IMR-90 (cell line): ENCODE measurements around the gene ESPL1. TPM values are rescaled to one million over a fixed set of nuclear protein-coding genes. Genes with fewer than 3 reads are reported as not detected.

Experiments used
- ATAC-seq: fragments of 200-7000 bp; cut with Tn5 transposase; 2 replicates; pipeline ENCODE4 v1.9.1; 2020; ENCODE audit warnings: low read depth, mild to moderate bottlenecking, moderate library complexity
- BruUV-seq: library from RNA; stranded (reverse); fragments of 400-500 nt; replicated peaks from 2 replicates; lab custom pipeline; 2021; lab: Mats Ljungman, UMichigan
- CTCF ChIA-PET: fragments of 300-600 bp; formaldehyde crosslinking; extraction: SDS; loops from one replicate; lab custom pipeline; 2021; ENCODE audit warnings: antibody characterized with exemption; lab: Yijun Ruan, JAX
- POLR2A ChIA-PET: fragments of 300-600 bp; sonication (Branson Sonifier 250); formaldehyde crosslinking; loops from one replicate; lab custom pipeline; 2022; ENCODE audit warnings: antibody characterized with exemption; ENCODE audit not compliant: unreplicated experiment; lab: Charles Lee
- DNase-seq: peaks from one replicate; pipeline ENCODE4 v3.0.0; 2013
- H2AFZ ChIP-seq: replicated peaks from 2 replicates; pipeline ENCODE3; 2013; ENCODE audit warnings: low read length, mild to moderate bottlenecking; ENCODE audit not compliant: poor library complexity
- H2AK5ac ChIP-seq: 2 replicates; pipeline ENCODE4 v1.6.1; 2013; ENCODE audit warnings: low read depth, low read length, inconsistent platforms
- H2AK9ac ChIP-seq: replicated peaks from 2 replicates; pipeline ENCODE3; 2013; ENCODE audit warnings: mild to moderate bottlenecking, low read depth, low read length, moderate library complexity; ENCODE audit not compliant: poor library complexity
- H2BK120ac ChIP-seq: 2 replicates; pipeline ENCODE4 v1.6.1; 2013; ENCODE audit warnings: low read depth, low read length, inconsistent platforms
- H2BK15ac ChIP-seq: 3 replicates; pipeline ENCODE4 v1.6.1; 2013; ENCODE audit warnings: low read depth, low read length, inconsistent platforms
- H2BK20ac ChIP-seq: 2 replicates; pipeline ENCODE4 v1.6.1; 2013; ENCODE audit warnings: low read depth, mild to moderate bottlenecking, inconsistent platforms, low read length, moderate library complexity
- H2BK5ac ChIP-seq: 2 replicates; pipeline ENCODE4 v1.6.1; 2013; ENCODE audit warnings: mild to moderate bottlenecking, low read depth, low read length, inconsistent platforms; ENCODE audit not compliant: poor library complexity, severe bottlenecking
- H3K14ac ChIP-seq: replicated peaks from 2 replicates; pipeline ENCODE4 v1.6.1; 2013; ENCODE audit warnings: low read depth, low read length, inconsistent platforms
- H3K18ac ChIP-seq: 2 replicates; pipeline ENCODE4 v1.6.1; 2013; ENCODE audit warnings: low read depth, low read length, control low read depth
- H3K23ac ChIP-seq: 2 replicates; pipeline ENCODE4 v1.6.1; 2013; ENCODE audit warnings: low read depth, low read length, inconsistent platforms
- H3K27ac ChIP-seq: 2 replicates; pipeline ENCODE4 v1.5.1; 2013; ENCODE audit warnings: mild to moderate bottlenecking, control low read depth, low read length; ENCODE audit not compliant: insufficient read depth
- H3K27me3 ChIP-seq: 2 replicates; pipeline ENCODE4 v1.6.1; 2013; ENCODE audit warnings: low read length; ENCODE audit not compliant: control insufficient read depth, insufficient read depth
- H3K36me3 ChIP-seq: 2 replicates; pipeline ENCODE4 v1.6.1; 2013; ENCODE audit warnings: low read length, mixed read lengths; ENCODE audit not compliant: control insufficient read depth, insufficient read depth
- H3K4ac ChIP-seq: 2 replicates; pipeline ENCODE4 v1.6.1; 2013; ENCODE audit warnings: low read depth, low read length, inconsistent platforms
- H3K4me1 ChIP-seq: 2 replicates; pipeline ENCODE4 v1.6.1; 2013; ENCODE audit warnings: low read length, mixed read lengths; ENCODE audit not compliant: control insufficient read depth, insufficient read depth
- H3K4me2 ChIP-seq: 2 replicates; pipeline ENCODE4 v1.6.1; 2013; ENCODE audit warnings: low read depth, mild to moderate bottlenecking, control low read depth, low read length, moderate library complexity
- H3K4me3 ChIP-seq: 2 replicates; pipeline ENCODE4 v1.5.1; 2013; ENCODE audit warnings: low read depth, mild to moderate bottlenecking, control low read depth, low read length, moderate library complexity; ENCODE audit not compliant: insufficient read depth
- H3K56ac ChIP-seq: 2 replicates; pipeline ENCODE4 v1.6.1; 2013; ENCODE audit warnings: low read length, inconsistent platforms; ENCODE audit not compliant: insufficient read depth; ENCODE audit errors: extremely low read depth
- H3K79me1 ChIP-seq, 2 experiments: 2 replicates each; pipeline ENCODE4 v1.6.1; 2013; ENCODE audit warnings: low read length in 2 of 2, inconsistent platforms in 1 of 2, low read depth in 1 of 2
- H3K9ac ChIP-seq: 2 replicates; pipeline ENCODE4 v1.6.1; 2013; ENCODE audit warnings: low read depth, low read length, control low read depth
- H3K9me1 ChIP-seq: 2 replicates; pipeline ENCODE4 v1.6.1; 2013; ENCODE audit warnings: low read length, inconsistent platforms; ENCODE audit not compliant: insufficient read depth
- H3K9me3 ChIP-seq: 2 replicates; pipeline ENCODE4 v1.6.1; 2013; ENCODE audit warnings: low read length; ENCODE audit not compliant: control insufficient read depth, insufficient read depth
- H4K20me1 ChIP-seq: 2 replicates; pipeline ENCODE4 v1.6.1; 2013; ENCODE audit warnings: low read length, inconsistent platforms; ENCODE audit not compliant: insufficient read depth
- H4K5ac ChIP-seq: 2 replicates; pipeline ENCODE4 v1.6.1; 2013; ENCODE audit warnings: mild to moderate bottlenecking, low read depth, low read length, control low read depth
- H4K8ac ChIP-seq, 2 experiments: 2 replicates each; pipeline ENCODE4 v1.6.1; 2013; ENCODE audit warnings: low read depth in 2 of 2, low read length in 2 of 2, control low read depth in 1 of 2, inconsistent platforms in 1 of 2
- H4K91ac ChIP-seq: 2 replicates; pipeline ENCODE4 v1.6.1; 2013; ENCODE audit warnings: low read depth, low read length, inconsistent platforms; ENCODE audit not compliant: insufficient read depth
- BHLHE40 ChIP-seq: fragments of 150-350 bp; IDR thresholded peaks from 2 replicates; pipeline ENCODE4 v1.6.1; 2016; ENCODE audit warnings: mild to moderate bottlenecking, low read depth, low read length
- CEBPB ChIP-seq: IDR thresholded peaks from 2 replicates; pipeline ENCODE4 v1.6.1; 2012; ENCODE audit warnings: low read depth, low read length, improper control_type of control experiment
- CHD1 ChIP-seq: IDR thresholded peaks from 2 replicates; pipeline ENCODE4 v1.6.1; 2012; ENCODE audit warnings: low read depth, low read length, improper control_type of control experiment
- CTCF ChIP-seq: conservative IDR thresholded peaks from 2 replicates; pipeline ENCODE4 v1.5.1; 2012; ENCODE audit warnings: mild to moderate bottlenecking, low read depth, low read length, improper control_type of control experiment
- ELK1 ChIP-seq: fragments of 150-350 bp; IDR thresholded peaks from 2 replicates; pipeline ENCODE4 v1.6.1; 2016; ENCODE audit warnings: low read depth, mild to moderate bottlenecking, low read length, moderate library complexity, borderline replicate concordance
- FOS ChIP-seq: fragments of 150-350 bp; IDR thresholded peaks from 2 replicates; pipeline ENCODE4 v1.6.1; 2016; ENCODE audit warnings: low read depth, low read length
- MAFK ChIP-seq: IDR thresholded peaks from 2 replicates; pipeline ENCODE4 v1.6.1; 2012; ENCODE audit warnings: low read depth, low read length, improper control_type of control experiment
- MAZ ChIP-seq: IDR thresholded peaks from 2 replicates; pipeline ENCODE4 v1.6.1; 2012; ENCODE audit warnings: low read depth, mild to moderate bottlenecking, low read length, improper control_type of control experiment, moderate library complexity, borderline replicate concordance
- MXI1 ChIP-seq: IDR thresholded peaks from 2 replicates; pipeline ENCODE4 v1.6.1; 2012; ENCODE audit warnings: low read depth, mild to moderate bottlenecking, low read length, moderate library complexity, borderline replicate concordance
- NFE2L2 ChIP-seq: fragments of 150-350 bp; IDR thresholded peaks from 2 replicates; pipeline ENCODE4 v1.6.1; 2016; ENCODE audit warnings: low read depth, mild to moderate bottlenecking, low read length
- POLR2A ChIP-seq: IDR thresholded peaks from 2 replicates; pipeline ENCODE4 v1.6.1; 2012; ENCODE audit warnings: mild to moderate bottlenecking, low read depth, low read length
- RAD21 ChIP-seq: IDR thresholded peaks from 2 replicates; pipeline ENCODE4 v1.6.1; 2012; ENCODE audit warnings: low read length, improper control_type of control experiment
- RCOR1 ChIP-seq: IDR thresholded peaks from 2 replicates; pipeline ENCODE4 v1.6.1; 2012; ENCODE audit warnings: mild to moderate bottlenecking, low read length, improper control_type of control experiment; ENCODE audit not compliant: insufficient replicate concordance
- RFX5 ChIP-seq: IDR thresholded peaks from 2 replicates; pipeline ENCODE4 v1.8.0; 2012; ENCODE audit warnings: low read depth, mild to moderate bottlenecking, low read length, moderate library complexity
- SMC3 ChIP-seq: fragments of 150-350 bp; IDR thresholded peaks from 2 replicates; pipeline ENCODE4 v1.6.1; 2016; ENCODE audit warnings: low read depth, mild to moderate bottlenecking, antibody characterized with exemption, low read length, moderate library complexity
- USF2 ChIP-seq: fragments of 150-350 bp; IDR thresholded peaks from 2 replicates; pipeline ENCODE4 v1.6.1; 2017; ENCODE audit warnings: mild to moderate bottlenecking, antibody characterized with exemption, low read length, low read depth
- WGBS, 2 experiments: methylation state at CpG; one replicate each; pipeline versions ENCODE4 v1.1.5 to v1.1.7; 2013; ENCODE audit warnings: missing lambda C conversion rate in 2 of 2; ENCODE audit not compliant: insufficient read length in 1 of 2; ENCODE audit errors: extremely low coverage in 2 of 2; 5-methylcytosine and 5-hydroxymethylcytosine counted together
- dilution Hi-C: fragments of 300-500 bp; cut with HindIII; formaldehyde crosslinking; loops from one replicate; pipeline ENCODE4 v1.14.3; 2018; ENCODE audit warnings: low sequenced_read_pairs; ENCODE audit not compliant: unreplicated experiment
- in situ Hi-C: fragments of 300-500 bp; cut with MboI; formaldehyde crosslinking; loops from 3 replicates; pipeline ENCODE4 v1.14.3; 2019; ENCODE audit warnings: low sequenced_read_pairs, inconsistent platforms, mixed read lengths
- intact Hi-C: fragments of 100-400 bp; cut with micrococcal nuclease; formaldehyde crosslinking; loops from 2 replicates; pipeline ENCODE4 v1.10.0; 2022
- polyA plus RNA-seq, 3 experiments: library from polyadenylated mRNA; depleted of rRNA; stranded (reverse); fragments of >200 nt; gene quantifications; 2 replicates each; pipeline ENCODE4 v1.2.3, GENCODE V29; 2012; ENCODE audit warnings: low replicate concordance in 1 of 3
- total RNA-seq: library from RNA; depleted of rRNA; stranded (reverse); fragments of >200 nt; gene quantifications from 2 replicates; pipeline ENCODE4 v1.2.3, GENCODE V29; 2012

Gene ESPL1
- total and polyA plus RNA-seq, 2 of the 4 experiments (the other 2 are of a cell fraction) = 6.5 to 9.2 TPM

GRCh38 chr12:53255996-53256395 lies 12.1 kb upstream of the ESPL1 start:
- Histone ChIP-seq H3K4ac (no peak overlapping the region), H4K8ac (no peak overlapping the region), H3K9ac (no peak overlapping the region), H4K91ac (no peak overlapping the region), H2AFZ (no peak overlapping the region), H3K9me3 (no peaks in the 10 kb centered on the region), H2AK5ac (no peak overlapping the region), H2BK20ac (no peak overlapping the region), H3K56ac (no peak overlapping the region), H3K4me1 (peaks cover 9% of the 10 kb centered on the region), H2BK15ac (no peak overlapping the region), H2BK5ac (no peak overlapping the region), H4K20me1 (no peaks in the 10 kb centered on the region; the same call in 1 of the 2 replicates), H3K79me1 (peaks cover 27 to 39% of the 10 kb centered on the region in 2 experiments), H3K4me3 (no peak overlapping the region), H3K18ac (no peak overlapping the region), H3K36me3 (peaks cover 16% of the 10 kb centered on the region), H3K9me1 (peaks cover 18% of the 10 kb centered on the region), H2AK9ac (no peak overlapping the region), H3K27me3 (no peaks in the 10 kb centered on the region), H3K23ac (no peak overlapping the region), H3K14ac (no peak overlapping the region), H4K5ac (no peak overlapping the region), H2BK120ac (no peak overlapping the region), H3K27ac (no peak overlapping the region), H3K4me2 (no peak overlapping the region)
- POLR2A ChIA-PET = no interaction called here
- dilution Hi-C loops = no loop called here
- in situ Hi-C loops = no loop called here
- DNase-seq (no peak), ATAC-seq (no peak)
- TF ChIP-seq ELK1 (no peak), SMC3 (no peak), NFE2L2 (no peak), CTCF (no peak), MAZ (no peak), MXI1 (no peak), MAFK (no peak), RFX5 (no peak), RAD21 (no peak), CHD1 (no peak), BHLHE40 (no peak), RCOR1 (no peak), POLR2A (no peak), CEBPB (no peak), FOS (no peak), USF2 (no peak)
- WGBS, 2 experiments = no CpG with 5 or more reads among the region's 3 CpGs
- intact Hi-C loops = no loop called here
- CTCF ChIA-PET = no interaction called here
- BruUV-seq = no TSS peak
